SW480 (cell line): ENCODE results near the gene MATR3.

Experiments
- DNase-seq: peaks from one replicate; pipeline ENCODE4 v3.0.0-alpha.2; 2016; ENCODE audit warnings: low spot score

Gene MATR3

DNA sequence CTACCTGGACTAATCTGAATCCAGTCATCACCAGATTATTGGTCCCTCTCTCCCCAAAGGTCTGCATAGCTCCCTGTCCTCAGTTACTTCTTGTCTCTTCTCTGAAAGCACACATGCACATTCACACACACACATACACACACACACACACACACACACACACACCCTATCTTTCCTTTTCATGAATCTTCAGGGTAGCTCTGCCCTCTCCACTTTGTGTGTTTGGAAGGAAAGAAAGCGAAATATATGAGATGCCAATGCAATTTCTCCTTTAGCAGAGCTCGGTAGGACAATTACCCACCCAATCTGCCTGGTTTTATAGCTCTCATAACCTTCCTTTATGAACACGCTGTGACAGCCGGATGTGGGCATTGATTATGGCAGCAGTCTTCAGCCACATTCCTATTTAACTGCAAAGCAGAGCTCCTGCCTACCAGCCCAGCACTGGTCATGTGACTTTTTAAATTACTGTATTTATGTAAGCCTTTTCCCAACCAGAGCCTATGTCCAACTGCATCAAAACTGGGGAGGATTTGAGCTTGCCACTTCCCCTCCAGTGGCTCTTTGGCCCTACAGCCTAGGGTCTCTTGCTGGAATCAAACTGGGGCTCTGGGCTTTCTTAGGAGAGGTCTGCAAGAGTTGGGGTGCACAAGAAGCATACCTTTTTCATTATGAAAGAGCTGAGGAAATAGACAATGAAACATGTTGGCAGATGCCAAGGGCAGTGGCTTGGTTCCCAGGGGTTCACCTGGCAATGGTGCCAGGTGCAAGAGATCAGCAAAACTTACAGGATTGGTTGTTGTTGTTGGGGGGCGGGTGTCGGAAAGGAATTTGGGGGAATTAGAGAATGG is 20.8 kb upstream of the MATR3 start:
- DNase-seq: peak; percentile 98

DNA sequence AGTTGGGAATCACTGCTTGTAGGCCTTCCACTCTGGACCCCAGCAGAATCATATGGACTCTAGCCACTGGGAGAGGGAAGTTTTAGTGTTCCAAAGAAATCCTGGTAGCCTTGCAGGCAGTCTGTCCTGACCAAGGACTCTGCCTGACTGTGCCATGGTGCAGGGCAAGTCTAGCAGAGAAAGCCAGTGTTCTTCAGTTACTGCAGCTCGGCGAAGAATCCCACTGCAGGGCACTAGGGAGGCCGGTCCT is 20.3 kb upstream of the MATR3 start:
- DNase-seq: no peak

DNA sequence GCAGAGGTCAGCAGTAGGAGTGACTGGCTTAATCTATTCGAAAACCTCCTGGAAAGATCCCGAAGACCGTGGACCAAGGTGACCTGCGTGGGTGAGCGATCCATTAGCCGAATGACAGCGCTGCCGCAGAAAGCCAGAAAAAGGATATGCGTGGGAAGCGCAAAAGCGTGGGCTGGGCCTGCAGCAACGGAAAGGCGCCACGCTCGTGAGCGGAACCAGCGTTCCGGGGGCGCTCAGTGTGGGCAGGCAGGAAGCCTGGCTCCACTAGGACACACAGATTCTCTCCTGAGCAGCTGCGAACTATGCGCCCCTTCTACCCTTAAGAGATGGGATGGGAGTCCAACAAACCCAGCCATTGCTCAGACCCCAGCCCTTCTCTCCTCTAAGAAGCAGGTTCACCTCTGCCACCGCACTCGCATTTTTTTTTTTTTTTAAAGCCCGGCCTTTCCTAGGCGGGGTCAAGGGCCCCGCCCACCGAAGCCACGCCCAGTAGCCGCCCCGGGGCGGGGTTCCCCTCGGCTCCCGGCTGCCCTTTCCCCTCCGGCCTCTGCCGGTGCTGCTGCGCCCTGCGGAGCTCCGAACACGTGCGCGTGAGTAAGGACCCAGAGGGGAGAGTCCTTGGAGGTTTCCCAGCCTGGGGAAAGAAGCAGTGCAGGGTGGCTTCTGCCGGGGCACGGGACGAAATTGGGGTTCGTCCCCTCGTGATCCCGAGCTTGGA is 19.8 kb upstream of the MATR3 start:
- DNase-seq: peak; percentile 93

DNA sequence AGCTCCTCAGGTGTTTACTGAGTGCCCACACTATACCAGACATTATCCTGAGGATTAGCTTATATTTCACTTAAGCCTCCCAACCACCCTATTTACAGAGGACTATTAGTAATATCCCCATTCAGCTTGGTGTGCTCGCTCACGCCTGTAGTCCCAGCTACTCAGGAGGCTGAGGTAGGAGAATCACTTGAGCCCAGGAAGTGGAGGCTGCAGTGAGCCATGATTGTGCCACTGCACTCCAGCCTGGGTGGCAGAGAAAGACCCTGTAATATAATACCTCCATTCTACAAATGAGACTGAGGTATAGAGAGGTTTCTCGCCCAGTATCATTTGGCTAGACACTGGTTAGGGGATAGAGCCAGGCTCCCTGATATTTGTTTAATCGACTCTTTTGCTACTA is 18.0 kb upstream of the MATR3 start:
- DNase-seq: no peak

DNA sequence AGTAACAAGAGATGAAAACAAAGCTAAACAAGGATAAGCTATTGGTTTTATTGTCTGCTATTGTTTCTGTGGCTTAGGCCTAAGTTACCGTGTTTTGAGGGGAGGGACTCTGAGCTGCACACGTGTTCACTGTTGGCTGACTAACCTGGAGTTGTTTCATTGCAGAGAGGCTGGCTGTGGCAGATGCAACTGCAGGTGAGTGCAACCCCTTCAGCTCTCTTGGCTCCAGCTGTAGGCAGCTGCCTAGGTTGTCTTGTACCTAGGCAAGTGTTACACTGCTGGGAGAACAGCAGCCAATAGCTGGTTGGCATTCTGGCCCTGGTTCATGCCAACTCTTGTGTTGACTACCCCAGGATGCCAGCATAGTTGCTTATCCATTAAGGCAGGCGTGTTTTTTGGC is 17.6 kb upstream of the MATR3 start:
- peak; percentile 42 for DNase-seq

DNA sequence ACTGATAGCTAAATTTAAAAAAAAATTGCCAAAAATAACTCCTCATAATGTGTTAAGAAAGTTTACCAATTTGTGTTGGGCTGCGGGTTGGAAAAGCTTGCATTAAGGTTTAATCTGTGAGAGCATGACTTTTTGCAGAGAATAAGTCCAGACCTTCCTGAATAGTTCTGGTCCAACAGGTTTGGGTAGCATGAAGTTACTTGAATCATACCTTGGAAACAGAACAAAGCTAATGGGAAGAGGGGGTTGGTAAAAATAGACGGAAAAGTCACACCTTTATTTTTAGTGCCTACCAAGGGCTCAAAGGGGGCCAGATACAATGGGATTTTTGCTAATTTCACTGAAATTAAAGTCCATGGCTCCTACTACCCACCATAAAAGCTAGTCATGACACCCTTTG is 17.1 kb upstream of the MATR3 start:
- DNase-seq: no peak

DNA sequence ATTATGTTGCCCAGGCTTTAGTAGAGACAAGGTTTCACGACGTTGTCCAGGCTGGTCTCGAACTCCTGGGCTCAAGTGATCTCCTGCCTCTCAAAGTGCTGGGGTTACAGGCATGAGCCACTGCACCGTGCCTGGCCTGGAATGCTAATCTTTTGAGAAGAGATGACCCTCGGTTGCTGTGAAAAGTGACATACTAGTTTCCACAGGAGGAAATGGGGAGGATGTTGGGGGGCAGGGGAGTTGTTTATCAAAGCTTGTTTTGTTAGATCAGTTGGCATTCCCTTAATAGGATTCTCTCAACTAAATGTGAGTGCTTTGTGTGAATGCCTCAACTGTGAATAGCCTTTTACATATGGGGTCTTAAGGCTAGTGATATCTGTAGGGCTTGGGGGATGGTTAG is 16.4 kb upstream of the MATR3 start:
- DNase-seq: no peak

DNA sequence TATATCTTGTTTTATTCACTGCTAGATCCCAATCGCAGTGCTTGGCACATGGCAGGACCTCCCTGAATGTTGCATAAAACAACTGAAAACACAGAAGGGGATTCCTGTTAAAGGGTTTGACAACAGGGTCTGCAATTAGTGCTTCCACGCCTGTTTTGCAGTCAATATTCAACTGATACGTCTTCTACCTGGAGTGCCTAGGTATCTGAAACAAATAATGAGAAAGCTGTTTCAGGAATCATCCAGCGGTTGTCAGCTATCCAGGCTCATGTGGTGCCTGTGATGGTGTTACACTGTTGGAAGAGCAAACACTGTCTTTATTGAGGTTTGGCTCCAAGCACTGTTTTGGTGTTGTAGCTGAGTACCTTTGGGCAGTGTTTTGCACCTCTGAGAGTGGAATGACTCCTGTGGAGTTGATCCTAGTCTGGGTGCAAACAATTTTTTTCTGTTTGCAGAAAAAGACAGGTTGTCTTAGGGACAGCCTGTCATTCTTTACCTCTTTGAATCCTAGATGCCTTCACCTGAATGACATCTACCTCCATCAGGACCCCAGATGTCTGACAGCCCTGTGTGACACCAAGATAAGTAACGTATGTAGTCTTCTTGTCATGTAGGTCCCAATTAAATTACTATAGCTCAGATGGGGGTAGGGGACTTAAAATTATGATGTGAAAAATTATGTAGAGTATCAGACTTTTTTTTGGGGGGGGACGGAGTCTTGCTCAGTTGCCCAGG is 14.8 kb upstream of the MATR3 start:
- DNase-seq: no peak

DNA sequence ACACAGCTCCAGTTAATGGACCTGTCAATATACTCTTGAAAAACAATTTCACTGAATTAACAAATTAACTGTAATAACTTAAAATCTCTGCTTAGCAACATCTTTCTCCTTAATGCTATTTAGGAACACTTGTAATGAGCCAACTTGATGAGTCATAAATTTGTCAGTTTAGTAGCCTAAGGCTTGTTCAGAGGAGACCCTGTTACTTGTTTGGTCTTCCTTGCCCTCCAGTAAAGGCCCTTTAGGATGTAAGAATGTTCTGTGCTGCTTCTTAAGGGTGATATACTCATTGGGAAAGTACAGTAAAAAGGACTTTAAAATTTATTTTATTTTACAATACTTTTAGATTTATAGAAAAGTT is 11.4 kb upstream of the MATR3 start:
- DNase-seq: no peak

DNA sequence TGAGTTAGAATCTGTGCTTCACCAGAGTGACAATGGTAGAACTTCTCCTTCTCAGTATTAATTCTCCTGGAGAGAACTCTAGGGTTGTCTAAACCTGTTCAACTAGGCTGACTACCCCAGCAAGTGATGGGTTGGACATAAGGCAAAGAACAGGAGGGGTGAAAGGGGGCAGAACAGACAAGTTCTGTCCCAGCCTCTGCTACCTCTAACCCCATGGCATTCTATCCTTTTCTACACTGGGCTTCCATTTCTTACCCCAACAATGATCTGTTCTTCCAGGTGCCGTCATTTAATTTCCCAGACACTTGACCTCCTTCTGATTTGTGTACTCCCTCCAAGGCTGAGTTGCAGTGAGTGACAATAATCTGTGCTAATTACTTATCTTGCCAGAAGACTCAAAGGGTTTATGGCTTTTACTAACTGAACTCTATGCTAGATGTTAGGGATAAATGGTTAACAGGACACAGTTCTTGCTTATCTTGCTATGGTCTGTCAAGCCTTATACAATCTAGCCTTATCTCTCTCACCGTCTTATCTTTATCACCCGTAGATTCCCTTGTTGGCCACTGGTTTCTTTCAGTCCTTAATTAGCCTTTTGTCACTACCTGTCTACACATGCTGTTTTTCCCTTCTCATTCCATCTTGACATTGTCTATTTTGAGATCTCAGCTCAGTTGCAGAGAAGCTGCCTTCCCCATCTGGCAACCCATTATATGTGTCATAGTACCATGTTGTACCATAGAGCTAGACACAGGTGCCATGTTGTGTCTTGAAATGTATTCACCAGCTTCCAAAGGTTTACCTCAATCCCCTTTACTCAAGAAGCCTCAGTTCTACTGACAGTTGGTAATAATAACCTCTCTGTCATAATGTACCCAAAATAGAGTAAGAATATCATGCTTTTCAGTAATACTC is 10.0 kb upstream of the MATR3 start:
- no peak for DNase-seq

DNA sequence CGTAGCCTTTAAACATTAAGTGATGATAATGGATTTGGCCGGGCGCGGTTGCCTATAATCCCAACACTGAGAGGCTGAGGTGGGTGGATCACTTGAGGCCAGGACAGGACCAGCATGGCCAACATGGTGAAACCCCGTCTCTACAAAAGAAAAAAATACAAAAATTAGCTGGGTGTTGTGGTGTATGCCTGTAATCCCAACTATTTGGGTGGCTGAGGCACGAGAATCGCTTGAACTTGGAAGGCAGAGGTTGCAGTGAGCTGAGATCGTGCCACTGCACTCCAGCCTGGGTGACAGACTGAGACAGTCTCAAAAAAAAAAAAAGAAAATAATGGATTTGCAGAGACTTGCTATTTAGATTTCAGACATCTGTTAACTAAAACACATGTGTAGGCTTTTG is 9.2 kb upstream of the MATR3 start:
- DNase-seq: no peak

DNA sequence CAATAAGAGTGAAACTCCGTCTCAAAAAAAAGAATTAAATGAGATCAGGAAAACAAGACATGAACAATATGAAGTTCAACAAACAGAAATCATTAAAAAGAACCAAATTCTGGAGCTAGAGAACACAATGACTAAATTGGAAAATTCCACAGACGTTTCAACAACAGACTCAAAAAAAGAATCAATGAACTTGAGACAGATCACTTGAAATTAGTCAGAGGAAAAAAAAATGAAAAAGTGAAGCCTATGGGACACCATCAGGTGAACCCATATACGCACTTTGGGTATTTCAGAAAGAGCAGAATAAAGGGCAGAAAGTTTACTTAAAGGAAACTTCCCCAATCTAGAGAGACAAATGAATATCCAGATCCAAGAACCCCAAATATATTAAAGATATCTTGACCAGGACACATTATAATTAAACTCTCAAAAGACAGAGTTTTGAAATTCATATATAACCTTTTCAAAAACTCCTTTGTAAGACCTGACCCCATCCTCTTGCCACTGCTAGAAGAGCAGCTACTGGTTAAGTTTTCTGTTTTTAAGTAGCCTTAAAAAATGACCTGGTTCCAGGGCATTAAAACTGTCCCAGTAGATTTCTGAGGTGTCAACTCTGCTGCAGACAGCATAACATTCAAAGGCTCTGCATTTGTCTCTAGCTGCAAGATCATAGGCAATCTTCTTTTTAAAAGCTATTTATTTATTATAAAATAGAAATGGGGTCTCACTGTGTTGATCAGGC is 7.7 kb upstream of the MATR3 start:
- no peak for DNase-seq

DNA sequence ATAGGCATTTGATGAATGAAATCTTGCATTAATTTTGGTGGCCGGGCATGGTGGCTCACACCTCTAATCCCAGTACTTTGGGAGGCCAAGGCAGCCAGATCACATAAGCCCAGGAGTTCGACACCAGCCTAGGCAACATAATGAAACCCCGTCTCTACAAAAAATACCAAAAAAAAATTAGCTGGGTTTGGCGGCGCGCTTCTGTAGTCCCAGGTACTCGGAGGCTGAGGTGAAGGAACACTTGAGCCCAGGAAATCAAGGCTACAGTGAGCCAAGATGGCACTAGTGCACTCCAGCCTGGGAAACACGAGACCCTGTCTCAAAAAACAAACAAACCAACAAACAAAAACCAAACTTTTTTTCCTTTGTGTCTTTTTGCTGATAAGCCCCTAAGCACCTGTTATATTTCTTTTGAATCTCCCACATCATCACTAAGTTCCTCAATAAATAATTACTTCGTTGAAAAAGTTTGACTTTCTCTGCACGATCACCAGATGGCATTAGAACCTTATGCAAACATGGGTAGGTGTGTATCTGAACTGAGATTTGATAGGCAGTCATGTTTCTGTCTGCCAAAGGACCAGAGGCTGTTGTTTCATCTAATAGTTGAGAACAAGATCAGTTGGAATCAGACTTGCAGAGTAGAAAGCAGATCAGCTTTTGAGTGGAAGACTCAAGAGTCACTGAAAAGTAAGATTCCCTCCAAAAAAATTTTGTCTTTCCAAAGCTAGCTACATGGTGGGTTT is 5.5 kb upstream of the MATR3 start:
- DNase-seq: peak; percentile 53

DNA sequence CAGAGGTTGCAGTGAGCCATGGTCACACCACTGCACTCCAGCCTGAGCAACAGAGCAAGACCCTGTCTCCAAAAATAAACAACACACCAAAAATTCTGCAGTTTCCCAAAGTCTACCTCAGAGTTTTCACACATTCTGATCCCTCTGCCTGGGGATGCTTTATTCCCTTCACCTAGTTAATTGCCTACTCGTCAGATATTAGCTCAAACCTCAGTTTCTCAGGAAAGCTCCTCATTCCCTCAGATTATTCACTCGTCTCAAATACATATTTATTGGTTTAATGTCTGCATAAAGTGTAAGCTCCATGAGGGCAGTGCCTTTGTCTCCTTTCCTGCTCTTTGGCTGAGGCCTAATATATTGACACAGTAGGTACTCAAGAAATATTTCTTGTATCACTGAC is 2.5 kb upstream of the MATR3 start:
- DNase-seq: no peak

DNA sequence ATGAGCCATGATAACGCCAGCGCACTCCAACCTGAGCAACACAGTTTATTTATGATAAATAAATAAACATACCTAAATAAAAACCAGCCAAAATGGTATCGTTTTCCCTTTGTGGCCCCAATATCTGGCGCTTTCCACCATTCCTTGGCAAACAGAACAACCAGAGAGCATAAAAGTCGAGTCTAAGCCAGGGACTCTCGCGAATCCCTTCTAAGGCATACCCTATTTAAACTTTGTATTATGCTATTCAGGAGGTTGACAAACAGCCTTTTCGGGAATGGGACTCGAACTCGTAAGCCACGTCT is 386 bp upstream of the MATR3 start:
- DNase-seq: no peak

DNA sequence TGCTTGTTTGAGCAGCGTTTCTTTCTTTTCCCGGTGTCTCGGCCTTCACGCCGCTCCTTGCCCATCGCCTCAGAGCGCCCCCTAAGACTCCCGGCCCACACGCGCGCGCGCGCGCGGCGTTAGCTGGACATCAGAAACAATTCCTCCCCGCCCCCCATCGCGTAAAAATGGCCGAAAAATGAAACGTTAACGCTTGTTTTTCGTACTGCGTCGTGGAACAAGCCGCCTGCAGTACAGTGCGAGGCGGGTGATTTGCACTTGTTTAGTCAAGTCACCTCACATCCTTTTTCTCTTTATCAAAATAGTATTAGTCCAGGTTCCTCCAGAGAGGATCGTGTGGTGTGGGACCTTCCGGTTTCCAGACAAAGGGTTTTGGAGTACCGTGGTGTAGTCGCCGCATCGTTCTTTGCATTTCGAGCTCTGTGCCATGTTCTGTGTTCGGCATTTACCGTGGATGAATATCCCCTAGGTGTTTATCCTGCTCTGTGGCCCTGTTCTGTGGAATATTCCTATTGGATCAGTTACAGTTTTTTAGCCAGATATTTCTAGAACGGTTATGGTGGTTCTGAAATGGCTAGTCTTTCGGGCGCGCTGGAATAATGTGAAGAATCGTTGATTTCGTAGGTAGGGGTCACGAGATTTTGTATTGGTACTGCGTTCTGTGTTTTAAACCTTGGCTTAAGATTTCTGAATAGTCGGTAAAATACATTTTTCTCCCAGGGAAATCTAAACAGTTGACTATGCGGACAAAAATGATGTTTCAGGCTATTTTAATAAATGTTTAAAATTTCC is 1.0 kb downstream of the MATR3 start:
- DNase-seq: peak; percentile 75

DNA sequence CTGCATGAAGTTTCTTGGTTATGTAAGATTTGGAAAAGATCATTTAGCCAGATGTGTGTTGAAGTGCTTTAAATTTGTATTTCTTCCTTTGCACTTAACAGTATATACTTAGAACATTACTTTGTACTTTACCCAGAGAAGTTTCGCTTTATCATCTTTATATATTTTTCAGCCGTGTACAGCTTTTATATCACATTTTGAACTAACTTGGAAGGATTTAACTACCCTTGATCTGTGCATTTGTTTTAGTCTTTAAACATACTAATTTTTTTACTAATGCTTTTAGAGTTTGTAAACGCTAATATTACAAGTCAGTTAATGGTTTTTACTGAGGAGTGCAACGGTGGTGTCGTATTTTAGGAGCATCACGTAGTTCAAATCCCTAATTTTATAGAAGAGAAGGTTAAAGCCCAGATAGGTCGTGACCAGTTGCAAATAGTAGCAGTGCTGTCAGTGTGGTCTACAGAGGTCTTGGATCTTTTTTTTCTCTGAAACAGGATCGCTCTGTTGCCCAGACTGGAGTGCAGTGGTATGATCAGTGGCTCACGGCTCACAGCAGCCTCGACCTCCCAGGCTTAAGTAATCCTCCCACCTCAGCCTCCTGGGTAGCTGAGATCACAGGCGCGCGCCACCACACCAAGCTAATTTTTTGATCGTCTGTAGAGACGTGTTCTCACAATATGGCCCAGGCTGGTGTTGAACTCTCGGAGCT is 2.0 kb downstream of the MATR3 start:
- DNase-seq: no peak

DNA sequence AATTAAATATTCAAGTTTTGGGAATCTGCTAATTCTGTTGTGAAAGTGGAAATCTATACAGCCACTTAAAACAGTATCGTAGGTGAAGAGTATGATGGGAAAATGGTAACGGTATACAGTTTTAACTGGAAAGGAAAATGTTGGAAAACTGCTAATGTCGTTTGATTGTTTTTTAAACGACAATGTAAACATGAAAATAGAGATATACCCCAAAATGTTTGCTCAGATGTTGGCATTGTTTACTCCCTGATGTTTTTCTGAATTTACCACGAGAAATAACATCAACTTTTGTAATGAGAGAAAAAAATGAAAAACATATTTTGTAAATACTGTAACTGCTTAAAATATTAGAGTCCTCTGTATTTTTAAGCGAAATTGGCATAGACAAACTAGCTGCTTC is 2.7 kb downstream of the MATR3 start:
- no peak for DNase-seq

DNA sequence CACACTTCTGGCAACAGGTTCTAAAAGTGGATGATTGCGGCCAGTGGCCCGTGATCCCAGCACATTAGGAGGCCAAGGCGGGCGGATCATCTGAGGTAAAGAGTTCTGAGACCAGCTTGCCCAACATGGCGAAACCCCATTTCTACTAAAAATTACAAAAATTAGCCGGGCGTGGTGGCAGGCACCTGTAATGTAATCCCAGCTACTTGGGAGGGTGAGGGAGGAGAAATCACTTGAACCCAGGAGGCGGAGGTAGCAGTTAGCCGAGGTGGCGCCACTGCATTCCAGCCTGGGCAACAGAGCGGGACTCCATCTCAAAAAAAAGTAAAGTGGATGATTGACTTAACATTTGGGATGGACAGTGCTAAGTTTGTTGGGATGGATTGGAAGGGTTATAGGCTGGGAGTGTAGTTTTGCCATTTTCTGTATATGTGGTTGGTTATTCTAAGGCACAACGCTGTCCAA is 3.4 kb downstream of the MATR3 start:
- DNase-seq: no peak
